Astrocyte (in vitro differentiated cells and primary cell): ENCODE measurements around the gene AFAP1L2. TPM values are rescaled to one million over a fixed set of nuclear protein-coding genes. Genes with fewer than 3 reads are reported as not detected.

Experiments
- DNase-seq: peaks from one replicate; pipeline ENCODE4 v3.0.0-alpha.2; 2010; ENCODE audit warnings: low read depth
- FAIRE-seq: peaks from 2 replicates; lab custom pipeline; 2011; peaks lifted over from hg19 to GRCh38; lab: Jason Lieb, UNC
- H2AFZ ChIP-seq: 2 replicates; pipeline ENCODE4 v1.6.0; 2012; ENCODE audit warnings: low read depth, low read length, inconsistent platforms
- H3K27ac ChIP-seq: 2 replicates; pipeline ENCODE4 v1.5.1; 2011; ENCODE audit warnings: low read depth, low read length, inconsistent platforms
- H3K27me3 ChIP-seq: 2 replicates; pipeline ENCODE4 v1.6.0; 2011; ENCODE audit warnings: low read length, inconsistent platforms; ENCODE audit not compliant: insufficient read depth
- H3K36me3 ChIP-seq: 2 replicates; pipeline ENCODE4 v1.5.1; 2011; ENCODE audit warnings: low read length, inconsistent platforms; ENCODE audit not compliant: insufficient read depth
- H3K4me1 ChIP-seq: 2 replicates; pipeline ENCODE4 v1.5.1; 2011; ENCODE audit warnings: low read length, inconsistent platforms; ENCODE audit not compliant: insufficient read depth
- H3K4me2 ChIP-seq: 2 replicates; pipeline ENCODE4 v1.6.0; 2012; ENCODE audit warnings: low read length, inconsistent platforms
- H3K4me3 ChIP-seq: 2 replicates; pipeline ENCODE4 v1.5.1; 2011; ENCODE audit warnings: low read depth, mild to moderate bottlenecking, low read length, inconsistent platforms; ENCODE audit not compliant: insufficient read depth
- H3K79me2 ChIP-seq: 2 replicates; pipeline ENCODE4 v1.6.0; 2012; ENCODE audit warnings: mild to moderate bottlenecking, low read length, inconsistent platforms; ENCODE audit not compliant: insufficient read depth
- H3K9ac ChIP-seq: 2 replicates; pipeline ENCODE4 v1.6.0; 2012; ENCODE audit warnings: mild to moderate bottlenecking, low read length, inconsistent platforms
- H3K9me3 ChIP-seq: 2 replicates; pipeline ENCODE4 v1.5.1; 2012; ENCODE audit warnings: low read depth, mild to moderate bottlenecking, low read length, inconsistent platforms; ENCODE audit not compliant: insufficient read depth
- H4K20me1 ChIP-seq: 2 replicates; pipeline ENCODE4 v1.6.0; 2012; ENCODE audit warnings: low read length, inconsistent platforms; ENCODE audit not compliant: insufficient read depth
- H3K27ac Mint-ChIP-seq: one replicate; pipeline ENCODE4 v1.8.0; 2021; ENCODE audit warnings: mild to moderate bottlenecking, mixed read lengths; ENCODE audit not compliant: unreplicated experiment
- H3K27me3 Mint-ChIP-seq: one replicate; pipeline ENCODE4 v1.8.0; 2021; ENCODE audit warnings: low read depth, mixed read lengths; ENCODE audit not compliant: unreplicated experiment
- H3K36me3 Mint-ChIP-seq: one replicate; pipeline ENCODE4 v1.8.0; 2021; ENCODE audit warnings: low read depth, mixed read lengths; ENCODE audit not compliant: unreplicated experiment
- H3K4me1 Mint-ChIP-seq: one replicate; pipeline ENCODE4 v1.8.0; 2021; ENCODE audit warnings: low read depth, mixed read lengths; ENCODE audit not compliant: unreplicated experiment
- H3K4me3 Mint-ChIP-seq: one replicate; pipeline ENCODE4 v1.8.0; 2021; ENCODE audit warnings: mild to moderate bottlenecking, moderate library complexity, mixed read lengths; ENCODE audit not compliant: unreplicated experiment
- H3K9me3 Mint-ChIP-seq: one replicate; pipeline ENCODE4 v1.8.0; 2021; ENCODE audit warnings: mild to moderate bottlenecking, mixed read lengths; ENCODE audit not compliant: unreplicated experiment
- EZH2 ChIP-seq: IDR thresholded peaks from 2 replicates; pipeline ENCODE4 v1.6.1; 2012; ENCODE audit warnings: mild to moderate bottlenecking, low read length, inconsistent platforms; ENCODE audit not compliant: insufficient read depth
- total RNA-seq: library from RNA; stranded (reverse); gene quantifications from 2 replicates; pipeline ENCODE4 v1.2.1, GENCODE V29; 2021
- TF ChIP-seq, protein P1 (sequence below): IDR thresholded peaks from 2 replicates; pipeline ENCODE4 v1.5.1; 2011; ENCODE audit warnings: low read depth, mild to moderate bottlenecking, inconsistent platforms, low read length, moderate library complexity; ENCODE audit not compliant: insufficient read depth

The AFAP1L2 gene
- total RNA-seq, 1 donor from 2014 or later, result 26.6 TPM

DNA sequence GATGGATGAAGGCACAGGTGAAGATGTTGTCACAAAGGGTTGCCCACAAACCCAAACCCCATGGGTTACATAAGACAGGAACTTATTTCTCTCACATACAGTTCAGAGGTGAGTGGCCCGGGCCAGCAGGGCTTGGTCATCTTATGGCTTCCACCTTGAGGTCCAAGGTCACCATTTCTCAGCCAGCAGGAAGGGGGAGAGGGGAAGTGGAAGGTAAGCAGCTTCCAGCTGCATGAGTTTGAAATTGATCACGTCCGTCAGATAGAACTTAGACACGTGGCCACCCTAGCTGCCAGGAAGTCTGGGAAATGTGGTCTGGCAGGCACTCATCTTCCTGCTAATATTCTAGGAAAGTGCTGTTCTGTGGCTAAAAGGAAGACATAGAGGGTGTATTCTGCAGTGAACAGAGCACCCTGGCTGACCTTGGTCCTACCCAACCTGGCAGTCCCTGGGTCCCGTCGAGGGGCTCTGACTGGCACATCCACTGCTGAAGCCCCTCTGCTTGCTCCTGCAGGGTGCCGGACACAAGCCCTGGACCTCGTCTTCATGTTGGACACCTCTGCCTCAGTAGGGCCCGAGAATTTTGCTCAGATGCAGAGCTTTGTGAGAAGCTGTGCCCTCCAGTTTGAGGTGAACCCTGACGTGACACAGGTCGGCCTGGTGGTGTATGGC, 115.7 kb downstream of the AFAP1L2 start:
- peaks cover 4% of the 10 kb centered on the region for H3K4me1 Mint-ChIP-seq
- no peaks in the 10 kb centered on the region for H3K36me3 ChIP-seq
- H3K36me3 Mint-ChIP-seq, result peaks cover 15% of the 10 kb centered on the region
- H3K27ac Mint-ChIP-seq, result no peak overlapping the region
- no peaks in the 10 kb centered on the region for H3K27me3 ChIP-seq
- H2AFZ ChIP-seq, result no peak overlapping the region
- no peak overlapping the region for H3K4me3 ChIP-seq
- H3K9me3 ChIP-seq, result no peaks in the 10 kb centered on the region
- no peaks in the 10 kb centered on the region for H4K20me1 ChIP-seq
- H3K9me3 Mint-ChIP-seq, result peaks cover 4% of the 10 kb centered on the region
- no peak overlapping the region for H3K27ac ChIP-seq
- TF ChIP-seq, protein P1, sequence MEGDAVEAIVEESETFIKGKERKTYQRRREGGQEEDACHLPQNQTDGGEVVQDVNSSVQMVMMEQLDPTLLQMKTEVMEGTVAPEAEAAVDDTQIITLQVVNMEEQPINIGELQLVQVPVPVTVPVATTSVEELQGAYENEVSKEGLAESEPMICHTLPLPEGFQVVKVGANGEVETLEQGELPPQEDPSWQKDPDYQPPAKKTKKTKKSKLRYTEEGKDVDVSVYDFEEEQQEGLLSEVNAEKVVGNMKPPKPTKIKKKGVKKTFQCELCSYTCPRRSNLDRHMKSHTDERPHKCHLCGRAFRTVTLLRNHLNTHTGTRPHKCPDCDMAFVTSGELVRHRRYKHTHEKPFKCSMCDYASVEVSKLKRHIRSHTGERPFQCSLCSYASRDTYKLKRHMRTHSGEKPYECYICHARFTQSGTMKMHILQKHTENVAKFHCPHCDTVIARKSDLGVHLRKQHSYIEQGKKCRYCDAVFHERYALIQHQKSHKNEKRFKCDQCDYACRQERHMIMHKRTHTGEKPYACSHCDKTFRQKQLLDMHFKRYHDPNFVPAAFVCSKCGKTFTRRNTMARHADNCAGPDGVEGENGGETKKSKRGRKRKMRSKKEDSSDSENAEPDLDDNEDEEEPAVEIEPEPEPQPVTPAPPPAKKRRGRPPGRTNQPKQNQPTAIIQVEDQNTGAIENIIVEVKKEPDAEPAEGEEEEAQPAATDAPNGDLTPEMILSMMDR, result no peak
- TF ChIP-seq EZH2, result no peak
- no peaks in the 10 kb centered on the region for H3K4me1 ChIP-seq
- H3K4me2 ChIP-seq, result no peak overlapping the region
- no peak for FAIRE-seq
- peaks cover 2% of the 10 kb centered on the region for H3K27me3 Mint-ChIP-seq
- no peak for DNase-seq
- no peaks in the 10 kb centered on the region for H3K79me2 ChIP-seq
- H3K9ac ChIP-seq, result no peak overlapping the region
- no peak overlapping the region for H3K4me3 Mint-ChIP-seq

DNA sequence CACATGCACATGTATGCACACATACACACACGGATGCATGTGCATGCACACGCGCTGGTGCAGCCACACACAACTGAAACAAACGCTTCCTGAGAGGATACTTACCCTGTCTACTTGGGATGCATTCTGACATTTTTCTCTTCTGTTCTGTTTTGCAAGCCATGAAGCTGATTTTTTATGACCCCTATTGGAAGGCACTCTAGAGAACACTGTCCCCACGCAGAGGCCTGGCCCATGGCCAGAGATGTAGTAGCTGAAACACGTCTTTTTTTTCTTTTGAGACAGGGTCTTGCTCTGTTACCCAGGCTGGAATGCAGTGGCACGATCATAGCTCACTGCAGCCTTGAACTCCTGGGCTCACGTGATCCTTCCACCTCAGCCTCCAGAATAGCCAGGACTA, 117.4 kb downstream of the AFAP1L2 start:
- H2AFZ ChIP-seq, result no peak overlapping the region
- FAIRE-seq (no peak), DNase-seq (no peak)
- no peaks in the 10 kb centered on the region for H3K27me3 ChIP-seq
- no peaks in the 10 kb centered on the region for H3K79me2 ChIP-seq
- no peaks in the 10 kb centered on the region for H3K9me3 ChIP-seq
- peaks cover 4% of the 10 kb centered on the region for H3K4me1 Mint-ChIP-seq
- H3K27ac Mint-ChIP-seq, result no peak overlapping the region
- H3K27me3 Mint-ChIP-seq, result peaks cover 12% of the 10 kb centered on the region
- H3K36me3 Mint-ChIP-seq, result peaks cover 15% of the 10 kb centered on the region
- no peak overlapping the region for H3K4me3 Mint-ChIP-seq
- no peak overlapping the region for H3K4me3 ChIP-seq
- no peak overlapping the region for H3K27ac ChIP-seq
- no peaks in the 10 kb centered on the region for H4K20me1 ChIP-seq
- H3K4me1 ChIP-seq, result no peaks in the 10 kb centered on the region
- TF ChIP-seq EZH2, result no peak
- TF ChIP-seq, protein P1, result no peak
- peaks cover 4% of the 10 kb centered on the region for H3K9me3 Mint-ChIP-seq
- H3K9ac ChIP-seq, result no peak overlapping the region
- no peaks in the 10 kb centered on the region for H3K36me3 ChIP-seq
- no peak overlapping the region for H3K4me2 ChIP-seq

DNA sequence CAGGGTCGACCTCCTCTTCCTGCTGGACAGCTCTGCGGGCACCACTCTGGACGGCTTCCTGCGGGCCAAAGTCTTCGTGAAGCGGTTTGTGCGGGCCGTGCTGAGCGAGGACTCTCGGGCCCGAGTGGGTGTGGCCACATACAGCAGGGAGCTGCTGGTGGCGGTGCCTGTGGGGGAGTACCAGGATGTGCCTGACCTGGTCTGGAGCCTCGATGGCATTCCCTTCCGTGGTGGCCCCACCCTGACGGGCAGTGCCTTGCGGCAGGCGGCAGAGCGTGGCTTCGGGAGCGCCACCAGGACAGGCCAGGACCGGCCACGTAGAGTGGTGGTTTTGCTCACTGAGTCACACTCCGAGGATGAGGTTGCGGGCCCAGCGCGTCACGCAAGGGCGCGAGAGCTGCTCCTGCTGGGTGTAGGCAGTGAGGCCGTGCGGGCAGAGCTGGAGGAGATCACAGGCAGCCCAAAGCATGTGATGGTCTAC, 118.3 kb downstream of the AFAP1L2 start:
- DNase-seq (no peak), FAIRE-seq (no peak)
- Histone ChIP-seq H3K9me3 (no peaks in the 10 kb centered on the region), H3K9ac (no peak overlapping the region), H3K79me2 (no peaks in the 10 kb centered on the region), H4K20me1 (no peaks in the 10 kb centered on the region), H2AFZ (no peak overlapping the region), H3K4me1 (no peaks in the 10 kb centered on the region), H3K36me3 (no peaks in the 10 kb centered on the region), H3K27me3 (no peaks in the 10 kb centered on the region), H3K4me3 (no peak overlapping the region), H3K4me2 (no peak overlapping the region), H3K27ac (no peak overlapping the region)
- Mint-ChIP-seq H3K9me3 (peaks cover 4% of the 10 kb centered on the region), H3K27me3 (peaks cover 12% of the 10 kb centered on the region), H3K4me1 (peaks cover 4% of the 10 kb centered on the region), H3K4me3 (no peak overlapping the region), H3K36me3 (peaks cover 15% of the 10 kb centered on the region), H3K27ac (no peak overlapping the region)
- TF ChIP-seq, protein P1, result no peak
- TF ChIP-seq EZH2, result no peak
